Activated CD4-positive, alpha-beta T cell treated with anti-CD3 and anti-CD28 coated beads, Interleukin-2, amount 50 U/mL, for 16 hours (primary cell): ENCODE measurements around the gene IMPDH2.

Experiments used
- DNase-seq: peaks from one replicate; pipeline ENCODE4 v3.0.0-alpha.2; 2020

The IMPDH2 gene

GRCh38 chr3:49028673-49029562 lies at the start of gene IMPDH2:
IMPDH2 (minus strand) TSS chr3:49029398; CDS start chr3:49029350, 48 bp downstream.
- peak; percentile 96 for DNase-seq

DNA sequence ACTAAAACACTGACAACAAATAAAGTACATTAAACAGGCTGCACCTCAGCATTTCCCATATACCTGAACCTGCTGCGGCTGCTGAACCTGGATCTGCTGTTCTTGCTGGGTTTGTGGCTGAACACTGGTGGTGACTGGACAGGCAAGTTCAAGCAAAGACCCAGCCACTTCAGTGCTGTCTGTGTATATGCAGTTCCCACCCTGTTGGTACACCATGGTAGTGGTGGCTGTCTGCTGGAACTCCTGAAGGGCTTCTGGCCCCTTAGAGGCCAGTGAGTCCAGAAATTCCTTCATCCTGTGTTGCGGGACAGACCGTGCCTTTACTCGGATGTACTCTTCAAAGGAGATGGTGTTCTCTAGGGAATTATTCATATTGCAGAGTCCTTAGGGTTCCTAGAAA lies 47.4 kb upstream of the IMPDH2 start:
- no peak for DNase-seq

DNA sequence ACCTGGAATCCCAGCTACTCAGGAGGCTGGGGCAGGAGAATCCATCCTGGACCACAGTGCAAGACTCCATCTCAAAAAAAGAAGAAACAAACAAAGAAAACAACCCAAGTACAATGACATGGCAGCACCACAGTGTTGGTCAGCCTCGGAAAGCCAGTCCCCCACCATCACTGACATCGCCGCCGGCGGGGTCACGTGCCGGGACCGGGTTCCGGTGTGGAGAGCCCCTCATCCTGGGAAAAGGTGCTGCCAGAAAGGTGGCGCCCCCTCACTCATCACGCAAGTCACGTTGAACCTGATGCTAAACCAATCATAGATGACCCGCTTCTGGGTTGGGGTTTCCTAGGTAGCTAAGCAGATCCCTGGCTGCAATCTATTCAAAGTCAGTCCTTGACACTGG lies 46.9 kb upstream of the IMPDH2 start:
- no peak for DNase-seq

GRCh38 chr3:49058011-49058410 lies 28.8 kb upstream of the IMPDH2 start:
- DNase-seq = no peak

GRCh38 chr3:49057268-49057667 lies 28.1 kb upstream of the IMPDH2 start:
- DNase-seq = no peak

- no peak for DNase-seq
Measured at GRCh38 chr3:49054344-49054862, 25.2 kb upstream of the IMPDH2 start.

DNA sequence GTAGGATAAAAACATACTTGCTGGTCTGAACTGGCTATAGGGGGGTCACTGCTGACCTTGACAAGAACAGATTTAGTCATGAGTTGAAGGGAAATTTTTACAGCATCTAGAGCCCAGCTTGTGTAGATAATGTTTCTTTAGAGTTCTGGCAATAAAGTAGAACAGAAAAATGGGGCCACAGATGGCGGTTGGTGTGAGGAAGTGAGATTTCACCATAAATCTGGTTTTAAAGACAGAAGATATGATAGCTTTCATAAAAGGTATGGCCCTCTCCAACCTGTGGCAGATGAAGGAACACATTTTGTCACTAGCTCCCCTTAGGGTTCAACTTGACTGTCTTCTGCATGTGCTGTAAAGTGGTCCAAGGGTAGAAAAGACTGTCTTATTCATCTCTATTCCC lies 24.3 kb upstream of the IMPDH2 start:
- DNase-seq = no peak

DNA sequence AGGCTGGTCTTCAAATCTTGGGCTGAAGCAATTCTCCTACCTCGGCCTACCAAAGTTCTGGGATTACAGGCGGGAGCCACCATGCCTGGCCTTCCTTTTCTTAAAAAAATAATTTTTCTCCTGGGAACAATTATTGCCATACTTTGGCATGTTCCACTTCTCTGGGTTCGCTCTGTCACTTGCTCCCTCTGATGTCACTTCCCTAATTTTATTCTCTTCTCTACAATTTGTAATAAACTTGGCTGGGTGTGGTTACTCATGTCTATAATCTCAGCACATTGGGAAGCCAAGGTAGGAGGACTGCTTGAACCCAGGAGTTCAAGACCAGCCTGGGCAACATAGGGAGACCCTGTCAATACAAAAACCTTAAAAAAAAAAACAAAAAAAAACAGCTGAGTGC lies 6.1 kb upstream of the IMPDH2 start:
- no peak for DNase-seq

GRCh38 chr3:49034650-49035049 lies 5.5 kb upstream of the IMPDH2 start:
- no peak for DNase-seq

DNA sequence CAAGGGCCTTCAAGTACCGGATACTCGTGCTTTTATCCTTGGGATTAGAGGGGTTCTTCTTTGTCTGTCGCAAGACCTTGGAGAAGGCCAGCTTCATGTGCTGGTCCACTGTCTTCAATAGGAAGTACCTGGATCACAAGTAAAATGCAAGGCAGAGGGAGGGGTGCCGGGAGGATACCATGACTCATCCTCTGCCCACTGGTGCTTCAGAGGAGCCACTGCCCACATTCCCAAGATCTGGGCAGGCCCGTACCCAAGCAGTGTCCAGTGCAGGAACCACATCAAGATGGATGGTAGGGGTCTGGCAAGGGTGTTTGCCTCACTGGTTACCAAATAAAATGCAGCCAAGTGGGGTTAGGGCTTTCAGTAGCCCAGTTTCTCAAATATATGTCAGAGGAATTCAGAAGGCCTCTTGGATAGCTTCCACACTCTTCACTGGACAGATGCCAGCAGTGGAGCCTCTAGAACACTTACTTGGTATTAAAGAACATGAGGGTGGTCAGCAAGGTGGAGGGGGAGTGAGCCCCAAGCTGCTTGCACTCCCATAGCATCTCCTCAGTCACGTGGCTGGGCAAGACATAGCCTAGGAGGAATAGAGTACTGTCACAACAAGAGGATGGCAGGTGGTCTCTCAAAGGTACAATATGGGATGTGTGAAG lies 3.6 kb upstream of the IMPDH2 start:
- DNase-seq = no peak

DNA sequence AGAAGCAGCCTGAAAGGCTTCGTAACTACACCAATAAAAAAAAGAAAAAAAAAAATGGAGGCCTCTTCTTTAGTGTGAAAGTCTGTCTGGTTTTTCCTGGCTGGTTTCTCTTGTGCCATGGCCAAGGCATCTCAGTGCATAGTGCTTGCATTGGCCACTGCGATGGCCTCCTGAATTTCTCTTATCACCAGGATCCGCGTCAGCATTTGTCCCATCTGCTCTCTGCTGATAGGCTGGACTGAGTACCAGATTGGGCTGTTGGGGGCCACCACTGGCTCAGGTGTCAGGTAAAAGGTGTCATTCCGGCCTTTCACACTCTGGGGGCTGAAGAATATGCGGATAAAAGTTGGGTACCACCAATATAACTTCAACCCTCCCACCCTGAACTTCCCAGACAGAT lies 1.1 kb upstream of the IMPDH2 start:
- DNase-seq = no peak

DNA sequence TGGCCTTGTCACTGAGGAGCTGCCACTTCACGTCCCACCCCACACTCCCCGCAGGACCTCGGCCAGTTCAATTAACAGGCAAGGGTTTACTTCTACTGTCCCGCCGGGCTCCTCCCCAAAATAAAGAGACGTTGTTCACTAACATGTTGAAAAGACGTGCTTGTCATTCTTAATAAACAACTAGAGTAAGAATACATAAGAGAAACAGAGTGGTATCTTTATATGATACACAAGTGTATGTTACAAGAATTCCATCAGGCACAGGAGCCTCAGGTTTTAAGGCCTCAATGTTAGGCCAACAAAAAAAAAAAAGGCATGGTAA lies 326 bp upstream of the IMPDH2 start:
- no peak for DNase-seq

DNA sequence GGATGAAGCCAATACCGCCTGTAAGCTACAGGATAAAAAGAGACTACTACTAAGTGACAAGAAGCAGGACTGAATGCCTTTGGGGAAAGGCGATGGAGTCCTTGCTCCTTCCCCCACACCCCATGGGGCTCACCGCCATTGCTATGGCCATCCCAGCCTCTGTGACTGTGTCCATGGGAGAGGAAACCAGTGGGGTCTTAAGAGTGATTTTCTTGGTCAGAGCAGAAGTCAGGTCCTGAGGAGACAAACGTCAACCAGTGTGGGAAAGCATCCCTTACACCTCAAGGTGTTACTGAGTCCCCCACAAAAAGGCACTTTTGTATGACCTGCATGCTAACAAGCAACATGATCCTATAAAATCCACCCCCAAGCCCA lies 913 bp downstream of the IMPDH2 start:
- DNase-seq = no peak

GRCh38 chr3:49027634-49028033 lies 1.6 kb downstream of the IMPDH2 start:
- no peak for DNase-seq

DNA sequence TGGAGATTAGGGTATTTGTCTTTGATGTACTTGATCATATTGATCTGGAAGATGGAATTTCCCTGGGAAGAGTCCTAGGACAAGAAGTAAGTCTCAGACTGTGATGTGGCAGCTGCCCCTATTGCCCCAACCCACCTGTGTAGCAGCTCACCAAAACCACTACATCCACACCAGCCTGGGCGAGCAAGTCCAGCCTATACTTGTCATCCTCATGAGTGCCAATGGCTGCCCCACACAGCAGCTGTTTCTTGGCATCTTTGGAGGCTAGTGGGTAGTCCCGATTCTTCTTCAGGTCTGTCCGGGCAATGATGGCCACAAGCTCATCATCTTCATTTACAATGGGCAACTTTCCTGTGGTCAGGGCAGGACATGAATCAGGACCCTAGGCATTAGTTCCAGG lies 2.7 kb downstream of the IMPDH2 start:
- no peak for DNase-seq

- DNase-seq = no peak
Measured at GRCh38 chr3:49025793-49026520, 3.2 kb downstream of the IMPDH2 start.

DNA sequence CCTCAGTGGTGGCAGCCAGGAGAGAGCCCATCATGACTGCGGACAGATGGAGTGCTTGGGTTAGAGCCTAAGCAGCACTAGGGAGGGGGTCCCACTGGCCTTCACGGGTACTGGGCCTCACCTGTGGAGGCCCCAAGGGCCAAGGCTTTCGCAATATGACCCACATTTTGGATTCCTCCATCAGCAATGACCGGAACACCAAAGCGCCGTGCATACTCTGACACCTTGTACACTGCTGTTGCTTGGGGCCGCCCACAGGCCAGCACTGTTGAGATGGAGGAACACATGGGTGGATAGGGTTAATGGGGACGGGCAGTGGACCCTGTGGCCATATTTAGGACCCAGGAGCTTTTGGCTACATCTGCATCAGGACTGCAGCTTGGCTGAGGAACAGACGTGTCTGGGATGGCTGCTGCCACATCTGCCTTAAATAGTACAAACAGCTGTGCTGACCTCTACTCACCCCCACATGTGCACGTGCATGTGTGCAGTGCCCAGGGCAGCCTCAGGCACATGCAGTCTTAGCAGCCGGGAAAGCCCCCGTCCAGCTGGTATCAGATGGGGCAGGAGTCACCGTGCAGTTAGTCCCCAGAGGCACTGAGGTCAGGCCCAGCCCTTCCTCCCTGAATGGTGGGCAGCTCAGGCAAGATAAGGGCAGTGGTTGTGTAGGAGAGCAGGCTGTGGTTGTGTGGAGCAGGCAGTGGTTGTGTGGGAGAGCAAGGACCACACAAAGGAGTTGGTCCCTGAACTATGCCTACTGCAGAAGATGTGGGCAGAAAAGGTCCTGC lies 4.0 kb downstream of the IMPDH2 start:
- DNase-seq = no peak

DNA sequence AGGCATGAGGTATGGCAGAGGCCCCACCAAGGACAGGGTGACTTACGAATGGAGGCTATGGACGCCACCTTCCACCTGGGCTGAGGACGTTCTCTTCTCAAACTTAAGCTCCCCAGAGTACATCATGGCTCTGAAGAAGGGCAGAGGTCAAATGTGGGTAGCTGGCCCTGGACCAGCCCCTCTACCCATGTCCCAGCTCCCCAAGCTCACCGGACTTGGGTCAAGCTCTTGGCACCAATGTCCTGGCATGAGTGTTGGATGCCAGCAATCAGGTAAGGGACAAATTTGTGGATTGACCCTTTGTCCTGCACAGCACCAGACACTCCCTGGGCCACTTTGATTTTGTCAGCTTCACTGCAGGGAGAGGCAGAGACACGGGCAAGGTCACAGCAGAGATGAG lies 4.7 kb downstream of the IMPDH2 start:
- no peak for DNase-seq

GRCh38 chr3:49023775-49024174 lies 5.4 kb downstream of the IMPDH2 start:
- DNase-seq = no peak

DNA sequence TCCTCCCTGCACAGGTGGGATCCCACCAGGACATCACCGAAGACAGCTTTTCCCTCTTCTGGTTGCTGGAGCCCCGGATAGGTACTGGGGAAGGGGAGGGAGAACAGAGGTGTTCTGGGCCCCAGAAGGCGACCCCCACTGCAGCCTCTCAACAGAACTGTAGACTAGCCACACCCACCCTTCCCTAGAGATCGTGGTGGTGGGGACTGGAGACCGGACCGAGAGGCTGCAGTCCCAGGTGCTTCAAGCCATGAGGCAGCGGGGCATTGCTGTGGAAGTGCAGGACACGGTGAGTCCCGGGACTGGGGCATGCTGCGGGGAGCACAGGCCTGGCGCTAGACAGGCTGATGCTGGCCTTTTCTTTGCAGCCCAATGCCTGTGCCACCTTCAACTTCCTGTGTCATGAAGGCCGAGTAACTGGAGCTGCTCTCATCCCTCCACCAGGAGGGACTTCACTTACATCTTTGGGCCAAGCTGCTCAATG lies 6.5 kb downstream of the IMPDH2 start:
- DNase-seq = peak; percentile 34

- DNase-seq = peak; percentile 94
Measured at GRCh38 chr3:49021813-49022687, 7.1 kb downstream of the IMPDH2 start, which contains the start of gene NDUFAF3. NDUFAF3 (plus strand) TSS chr3:49022121; CDS start chr3:49022145, 24 bp downstream.
